ENCODE measurements around the gene RPL27.
A peak's percentile ranks its signal among the peaks of the same experiment; 100 is the strongest.
"Not testable (repeated sequence)": the region's sequence is repeated elsewhere in the genome, so short reads cannot be mapped to it uniquely, and the experiment has no call there.

RPL27 gene

DNA sequence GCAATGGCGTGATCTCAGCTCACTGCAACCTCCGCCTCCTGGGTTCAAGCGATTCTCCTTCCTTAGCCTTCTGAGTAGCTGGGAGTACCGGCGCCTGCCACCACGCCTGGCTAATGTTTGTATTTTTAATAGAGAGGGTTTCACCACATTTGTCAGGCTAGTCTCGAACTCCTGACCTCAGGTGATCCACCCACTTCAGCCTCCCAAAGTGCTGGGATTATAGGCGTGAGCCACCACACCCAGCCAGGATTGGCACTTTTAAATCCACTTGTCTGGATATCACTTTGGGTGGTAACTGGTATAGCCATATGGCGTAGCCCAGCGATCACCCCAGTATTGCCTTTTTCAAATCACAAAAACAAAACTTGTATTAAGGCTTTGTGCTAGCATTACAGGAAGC lies 4.3 kb upstream of the RPL27 start:
- DNase-seq (ENCODE audit: low spot score): not testable (repeated sequence)

DNA sequence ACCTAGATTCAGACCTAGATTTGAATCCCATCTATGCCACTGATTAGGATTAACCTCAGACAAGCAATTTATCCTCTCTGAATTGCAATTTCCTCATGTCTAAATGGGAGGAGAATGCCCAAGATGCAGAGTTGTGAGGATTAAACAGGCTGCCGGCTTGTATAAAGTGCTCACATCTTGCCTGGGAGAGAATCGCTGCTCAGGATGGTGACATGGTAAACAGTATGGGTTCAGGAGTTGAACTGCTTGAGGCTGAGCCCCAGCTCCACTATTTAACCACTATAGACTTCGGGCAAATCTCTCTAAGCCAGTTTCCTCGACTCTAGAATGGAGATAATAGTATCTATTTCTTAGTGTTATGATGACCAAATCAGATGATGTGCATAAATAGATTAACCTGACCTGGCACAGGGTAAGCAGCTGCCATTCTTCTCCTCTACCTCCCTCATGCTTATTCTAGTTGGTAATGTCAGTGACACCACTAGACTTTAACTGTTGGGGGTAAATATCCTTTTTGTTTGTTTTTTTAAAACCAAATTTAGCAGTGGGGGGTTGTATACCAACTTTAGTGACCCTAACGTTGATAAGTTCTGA lies 732 bp upstream of the RPL27 start:
- peak; percentile 18 for DNase-seq (ENCODE audit: low spot score)

- no peak for DNase-seq (ENCODE audit: low spot score)
Measured at GRCh38 chr17:42999003-42999525, 845 bp downstream of the RPL27 start.

GRCh38 chr17:43000894-43001293 lies 2.7 kb downstream of the RPL27 start:
- DNase-seq (ENCODE audit: low spot score): not testable (repeated sequence)

GRCh38 chr17:43003542-43004172 lies 5.4 kb downstream of the RPL27 start:
- DNase-seq (ENCODE audit: low spot score): peak; percentile 48

- peak; percentile 68 for DNase-seq (ENCODE audit: low spot score)
Measured at GRCh38 chr17:43006639-43007551, 8.7 kb downstream of the RPL27 start, which contains the start of gene IFI35. IFI35 (plus strand) TSS chr17:43006784; CDS start chr17:43006948, 164 bp downstream.

DNA sequence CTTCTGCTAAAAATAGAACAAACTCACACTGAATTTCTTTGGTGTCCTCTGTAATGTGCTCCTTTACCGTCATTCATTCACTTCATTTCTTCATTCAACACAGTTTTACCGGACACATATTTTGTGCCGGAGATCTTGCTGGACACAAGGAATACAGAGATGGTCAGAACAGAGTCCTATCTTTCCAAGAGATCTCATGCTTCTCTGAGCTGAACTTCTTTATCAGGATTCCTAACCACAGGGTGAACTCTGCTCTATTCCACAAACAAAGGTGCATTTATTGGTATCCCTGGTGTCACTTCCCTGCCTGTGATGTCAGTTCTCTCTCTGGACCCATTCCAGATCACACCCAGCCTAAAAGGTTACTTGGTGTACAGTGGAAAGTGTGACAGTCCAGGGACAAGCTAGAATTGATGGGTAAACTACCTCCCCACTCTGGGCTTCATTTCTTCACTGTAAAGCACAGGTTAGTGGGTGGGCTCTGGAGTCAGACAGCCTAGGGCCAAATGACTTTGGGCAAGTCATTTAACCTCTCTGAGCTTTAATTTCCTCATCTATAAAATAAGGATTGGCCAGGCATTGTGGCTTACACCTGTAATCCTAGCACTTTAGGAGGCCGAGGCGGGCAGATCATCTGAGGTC lies 12.6 kb downstream of the RPL27 start:
- DNase-seq (ENCODE audit: low spot score): peak; percentile 93

DNA sequence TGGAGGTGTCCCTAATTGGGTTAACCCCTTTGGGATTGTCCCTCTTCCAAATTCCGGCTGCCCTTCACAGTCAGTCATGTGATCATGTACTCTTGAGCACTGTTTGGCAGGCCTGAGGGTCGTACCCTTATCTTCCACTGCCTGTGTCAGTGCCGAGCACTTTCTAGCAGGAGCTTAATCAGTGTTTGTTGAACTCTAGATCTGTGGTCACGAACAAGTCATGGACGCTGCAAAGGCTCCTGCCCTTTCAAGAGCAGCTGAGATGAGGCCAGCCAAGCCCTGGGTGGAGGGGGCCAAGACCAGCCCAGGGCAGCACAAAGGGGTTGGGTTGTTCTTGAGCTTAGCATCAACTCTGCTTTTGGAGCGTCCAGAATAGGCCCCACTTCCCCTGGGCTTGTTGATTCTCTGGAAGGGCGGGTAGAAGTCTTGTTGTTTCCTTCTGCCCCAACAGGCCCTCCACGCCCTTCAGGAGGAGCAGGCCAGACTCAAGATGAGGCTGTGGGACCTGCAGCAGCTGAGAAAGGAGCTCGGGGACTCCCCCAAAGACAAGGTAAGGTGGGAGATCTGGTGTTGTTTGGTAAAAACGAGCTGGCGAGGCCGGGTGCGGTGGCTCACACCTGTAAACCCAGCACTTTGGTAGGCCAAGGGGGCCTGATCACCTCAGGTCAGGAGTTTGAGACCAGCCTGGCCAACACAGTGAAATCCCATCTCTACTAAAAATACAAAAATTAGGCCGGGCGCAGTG lies 13.7 kb downstream of the RPL27 start:
- DNase-seq (ENCODE audit: low spot score): no peak

DNA sequence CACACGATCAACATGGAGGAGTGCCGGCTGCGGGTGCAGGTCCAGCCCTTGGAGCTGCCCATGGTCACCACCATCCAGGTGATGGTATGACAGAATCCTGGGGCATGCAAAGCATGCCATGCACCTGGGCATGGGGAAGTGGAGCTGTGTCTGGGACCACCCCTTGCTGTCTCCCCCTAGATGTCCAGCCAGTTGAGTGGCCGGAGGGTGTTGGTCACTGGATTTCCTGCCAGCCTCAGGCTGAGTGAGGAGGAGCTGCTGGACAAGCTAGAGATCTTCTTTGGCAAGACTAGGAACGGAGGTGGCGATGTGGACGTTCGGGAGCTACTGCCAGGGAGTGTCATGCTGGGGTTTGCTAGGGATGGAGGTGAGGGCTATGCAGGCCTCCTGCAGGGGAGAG lies 15.1 kb downstream of the RPL27 start:
- no peak for DNase-seq (ENCODE audit: low spot score)

GRCh38 chr17:43014020-43014648 lies 15.9 kb downstream of the RPL27 start:
- no peak for DNase-seq (ENCODE audit: low spot score)

DNA sequence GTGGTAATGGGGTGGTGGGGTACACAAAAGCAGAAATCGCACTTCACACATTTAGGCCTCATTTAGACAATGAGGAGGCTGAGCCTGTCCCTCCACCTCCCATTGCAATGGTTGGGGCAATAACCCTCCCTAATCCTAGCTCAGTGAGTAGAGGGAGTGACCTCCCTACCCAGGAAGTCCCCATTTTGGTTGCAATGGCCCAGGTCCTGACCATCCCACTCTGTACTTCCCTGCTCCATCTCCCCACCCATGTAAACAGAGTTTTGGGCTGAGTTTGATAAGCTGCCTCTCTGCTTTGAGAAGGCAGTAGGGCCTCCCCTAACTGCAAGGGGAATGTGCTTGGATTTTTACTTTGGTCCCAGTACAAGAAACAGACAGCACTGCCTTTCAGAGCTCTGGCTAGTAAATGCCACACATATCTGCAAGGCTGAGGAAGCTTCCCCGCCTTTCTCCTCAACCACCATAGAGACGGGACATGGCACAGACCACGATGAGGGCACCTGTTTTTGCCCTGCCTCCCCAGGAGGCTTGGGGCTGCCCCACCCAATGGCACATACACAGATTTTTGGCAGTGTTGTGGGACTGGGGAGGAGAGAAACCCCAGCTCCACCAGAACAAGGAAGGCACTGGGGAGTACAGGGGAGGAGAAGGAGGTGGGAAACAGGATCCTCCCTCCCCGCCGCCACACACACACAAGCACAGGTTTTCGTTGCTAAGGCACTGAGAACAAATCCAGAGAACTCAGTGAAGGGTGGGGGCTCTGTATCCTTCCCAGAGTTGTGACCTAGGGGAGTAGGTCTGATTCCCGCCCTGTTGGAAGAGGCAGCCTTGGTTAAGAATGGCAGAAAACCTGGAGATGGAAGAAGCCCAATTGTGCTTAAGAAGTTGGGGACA lies 16.7 kb downstream of the RPL27 start:
- DNase-seq (ENCODE audit: low spot score): no peak

DNA sequence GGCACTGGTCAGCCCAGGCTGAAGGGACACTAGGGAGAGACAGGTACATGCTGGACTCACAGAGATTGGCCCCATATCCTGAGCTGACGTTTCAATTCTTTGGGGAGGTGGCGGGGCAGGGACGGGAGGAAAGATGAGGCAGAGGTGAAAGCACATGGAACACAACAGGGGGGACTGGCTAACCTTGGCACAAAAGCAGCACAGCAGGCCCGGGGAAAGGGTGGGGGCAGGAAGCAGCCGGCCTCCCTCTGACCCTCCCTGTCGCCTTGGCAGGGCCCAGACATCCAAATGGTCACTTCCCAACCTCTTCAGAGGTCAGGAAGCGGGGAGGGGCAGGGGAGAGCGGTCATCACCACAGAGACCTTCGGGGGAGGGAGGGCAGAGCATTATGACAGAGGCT lies 17.4 kb downstream of the RPL27 start:
- DNase-seq (ENCODE audit: low spot score): no peak

- no peak for DNase-seq (ENCODE audit: low spot score)
Measured at GRCh38 chr17:43016216-43016615, 18.0 kb downstream of the RPL27 start.

GRCh38 chr17:43018008-43018853 lies 20.0 kb downstream of the RPL27 start:
- DNase-seq (ENCODE audit: low spot score): no peak

GRCh38 chr17:43018932-43019331 lies 20.7 kb downstream of the RPL27 start:
- no peak for DNase-seq (ENCODE audit: low spot score)

DNA sequence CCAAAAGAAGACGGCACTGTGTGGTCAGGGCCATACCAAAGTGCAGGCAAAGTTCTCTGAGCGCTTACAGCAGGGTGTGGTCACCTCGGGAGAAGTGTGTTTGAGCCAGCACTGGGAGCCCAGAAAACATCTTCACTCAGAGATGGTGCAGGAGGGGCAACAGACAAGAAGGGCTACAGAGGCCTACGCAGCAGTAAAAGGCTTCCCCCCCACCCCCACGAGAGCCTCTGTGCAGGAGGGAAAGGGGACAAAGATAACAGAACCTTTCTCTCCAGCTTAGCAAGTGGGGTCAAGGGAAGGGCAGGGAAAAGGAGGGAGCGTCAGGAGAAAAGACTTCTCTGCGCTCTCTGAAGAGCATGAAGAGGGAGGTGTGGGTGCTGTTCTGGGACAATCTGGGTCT lies 21.2 kb downstream of the RPL27 start:
- DNase-seq (ENCODE audit: low spot score): no peak

GRCh38 chr17:43020030-43020621 lies 21.9 kb downstream of the RPL27 start:
- DNase-seq (ENCODE audit: low spot score): no peak
